HG03060 (cell line): ENCODE measurements around the gene ETNK2.

Experiments
- ATAC-seq: cut with Tn5 transposase; IDR thresholded peaks from one replicate; pipeline ENCODE4 v1.9.1; 2021; ENCODE audit warnings: low read depth, moderate number of reproducible peaks; ENCODE audit not compliant: unreplicated experiment

Gene ETNK2

GRCh38 chr1:204177133-204177532, 25.3 kb upstream of the ETNK2 start:
- ATAC-seq: no peak

DNA sequence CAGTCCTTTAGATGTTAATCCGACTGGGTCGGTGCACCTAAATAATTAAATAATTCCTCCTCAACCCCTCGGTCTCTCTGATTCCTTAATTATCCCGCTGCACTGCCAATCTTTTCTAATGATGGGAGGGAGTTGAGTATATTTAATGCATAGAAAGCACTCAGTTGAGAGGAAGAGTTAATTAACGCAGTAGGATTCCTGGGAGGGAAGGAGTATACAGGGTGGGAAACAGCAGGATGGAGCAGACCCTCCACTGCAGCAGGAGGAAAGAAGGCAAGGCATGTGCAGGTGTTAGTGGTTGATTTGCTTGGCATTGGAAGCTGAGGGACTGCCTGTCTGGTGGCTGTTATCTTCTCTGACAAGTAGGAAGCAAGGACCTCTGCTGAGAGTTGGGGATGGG, 24.2 kb upstream of the ETNK2 start:
- ATAC-seq: no peak

- no peak for ATAC-seq
Observed at GRCh38 chr1:204174958-204175357, 23.1 kb upstream of the ETNK2 start.

DNA sequence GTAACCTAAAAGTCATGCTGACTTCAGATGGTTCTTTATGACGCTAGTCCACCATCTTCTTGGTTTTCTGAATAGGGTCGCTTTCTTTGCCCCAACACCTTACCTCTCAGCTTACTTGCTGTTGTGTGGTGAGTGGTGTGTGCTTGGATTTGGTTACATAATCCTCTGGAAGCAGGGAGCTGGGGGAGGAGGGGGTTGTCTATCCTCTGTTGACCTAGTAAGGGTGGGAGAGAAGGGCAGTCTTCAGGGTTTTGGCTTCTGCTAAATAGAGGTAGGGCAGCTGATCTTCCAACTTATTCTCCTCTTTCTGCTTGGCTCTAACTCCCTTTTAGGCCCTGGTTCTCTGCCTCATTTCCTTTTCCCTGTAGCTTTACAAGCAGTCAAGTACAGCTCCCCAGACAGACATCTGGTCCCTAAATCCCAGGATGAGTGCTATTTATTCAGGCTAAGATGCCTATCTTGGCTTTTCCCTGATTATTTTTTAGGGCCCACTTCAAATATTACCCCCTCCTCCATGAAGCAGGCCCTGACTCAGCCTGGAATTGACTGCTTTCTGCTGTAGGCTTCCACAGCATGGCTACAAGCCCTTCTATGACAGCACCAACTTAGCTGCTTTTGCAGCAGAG, 20.7 kb upstream of the ETNK2 start:
- no peak for ATAC-seq

DNA sequence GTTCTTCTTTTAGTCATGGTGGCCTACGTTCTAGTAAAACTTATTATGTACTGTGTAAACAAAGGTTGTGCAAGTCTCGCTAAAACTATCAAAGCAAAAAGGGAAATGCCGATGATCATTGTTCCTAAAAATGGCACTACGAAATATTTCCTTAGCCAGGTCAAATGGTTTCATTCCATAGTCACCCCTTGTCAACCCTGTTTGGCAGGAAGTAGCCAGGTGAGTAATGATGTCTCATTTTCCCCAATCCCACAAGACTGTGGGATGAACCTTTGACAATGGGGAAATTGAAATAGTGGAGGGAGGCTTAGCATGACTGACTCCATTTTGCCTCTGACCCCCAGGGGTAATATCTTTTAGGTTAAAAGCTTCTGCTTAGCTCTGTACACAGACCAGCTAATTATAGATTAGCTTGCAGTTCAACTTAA, 19.9 kb upstream of the ETNK2 start:
- ATAC-seq: no peak

GRCh38 chr1:204170494-204171155, 18.8 kb upstream of the ETNK2 start:
- no peak for ATAC-seq

GRCh38 chr1:204169858-204170257, 18.0 kb upstream of the ETNK2 start:
- no peak for ATAC-seq

DNA sequence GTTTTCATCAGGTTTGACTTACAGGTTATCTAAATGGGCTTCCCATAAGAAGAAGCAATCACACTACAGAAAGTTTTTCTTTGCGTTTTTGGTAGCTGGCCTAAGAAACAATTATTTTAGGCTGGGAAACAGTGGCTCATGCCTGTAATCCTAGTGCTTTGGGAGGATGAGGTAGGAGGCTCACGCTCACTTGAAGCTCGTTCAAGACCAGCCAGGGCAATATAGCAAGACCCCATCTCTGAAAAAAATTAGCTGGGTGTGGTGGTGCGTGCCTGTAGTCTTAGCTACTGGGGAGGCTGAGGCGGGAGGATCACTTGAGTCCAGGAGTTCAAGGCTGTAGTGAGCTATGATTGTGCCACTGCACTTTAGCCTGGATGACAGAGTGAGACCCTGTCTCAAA, 15.9 kb upstream of the ETNK2 start:
- ATAC-seq: no peak

GRCh38 chr1:204166219-204166618, 14.4 kb upstream of the ETNK2 start, which contains the start of gene REN:
Gene REN, minus strand, starts transcription at chr1:204166337. Its CDS starts 44 bp downstream, at chr1:204166293.
- ATAC-seq: no peak

DNA sequence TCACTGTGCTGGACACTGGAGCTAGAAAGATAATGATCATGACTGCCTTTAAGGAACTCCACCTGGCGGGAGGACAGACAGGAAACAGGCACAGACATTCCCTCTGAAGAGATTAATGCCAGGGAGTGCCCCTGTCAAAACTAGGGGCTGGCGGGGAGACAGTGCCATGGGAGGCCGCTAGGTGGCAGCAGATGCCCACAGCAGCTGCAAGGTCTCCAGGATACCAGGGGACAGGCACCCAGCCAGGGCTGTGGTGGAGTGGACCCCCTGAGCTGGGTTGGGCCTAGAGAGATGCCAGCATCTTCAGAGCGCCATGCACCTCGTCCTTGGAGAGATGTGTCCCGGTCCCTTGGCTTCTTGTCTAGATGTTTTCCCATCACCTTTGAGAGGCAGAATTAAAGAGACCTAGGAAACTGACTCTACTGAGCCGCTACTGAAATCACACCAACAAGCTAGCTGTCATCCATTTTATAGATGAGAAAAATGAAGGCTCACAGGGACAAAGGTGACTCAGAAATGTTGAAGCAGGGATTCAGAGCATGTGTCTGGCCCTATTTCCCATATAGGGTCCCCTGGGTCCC, 10.7 kb upstream of the ETNK2 start:
- ATAC-seq: no peak

GRCh38 chr1:204161609-204162493, 10.0 kb upstream of the ETNK2 start:
- no peak for ATAC-seq

- no peak for ATAC-seq
Observed at GRCh38 chr1:204157962-204158361, 6.1 kb upstream of the ETNK2 start.

GRCh38 chr1:204155881-204156280, 4.0 kb upstream of the ETNK2 start:
- no peak for ATAC-seq

- no peak for ATAC-seq
Observed at GRCh38 chr1:204154568-204155255, 2.9 kb upstream of the ETNK2 start.

- no peak for ATAC-seq
Observed at GRCh38 chr1:204153667-204154066, 1.8 kb upstream of the ETNK2 start.

DNA sequence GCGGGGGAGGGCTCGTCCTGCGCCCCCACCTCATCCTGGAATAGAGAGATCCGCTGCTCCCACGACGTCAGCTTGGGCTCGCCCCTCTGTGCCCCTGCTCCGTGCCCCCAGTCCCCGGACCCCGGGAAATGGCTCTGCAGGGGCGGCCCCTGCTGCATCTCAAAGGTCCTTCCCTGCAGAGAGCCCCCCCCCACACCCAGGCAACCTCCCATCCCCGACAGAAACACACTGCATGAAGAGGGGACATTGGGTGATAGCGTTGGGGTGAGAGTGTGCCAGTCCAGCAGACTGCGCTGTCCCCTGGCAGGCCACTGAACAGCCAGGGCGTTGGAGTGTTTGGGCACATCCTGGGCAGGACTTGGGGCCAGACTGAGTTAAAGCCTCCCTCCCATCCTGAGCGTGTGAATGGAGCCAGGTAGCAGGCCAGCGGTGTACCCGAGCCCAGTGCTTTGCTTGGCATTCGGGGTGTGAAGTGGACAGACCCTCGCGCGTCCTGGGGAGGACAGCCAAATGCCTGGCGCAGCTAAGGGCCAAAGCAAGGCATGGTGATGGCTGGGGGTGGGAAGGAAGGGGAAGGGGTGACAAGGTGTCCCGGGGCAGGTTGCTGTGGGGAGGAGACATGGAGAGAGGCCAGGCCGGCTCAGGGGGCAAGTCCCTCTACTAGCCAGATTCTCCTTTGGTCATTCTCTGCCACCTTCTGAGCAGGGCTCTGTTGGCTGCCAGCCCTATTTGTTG, 633 bp upstream of the ETNK2 start:
- no peak for ATAC-seq

DNA sequence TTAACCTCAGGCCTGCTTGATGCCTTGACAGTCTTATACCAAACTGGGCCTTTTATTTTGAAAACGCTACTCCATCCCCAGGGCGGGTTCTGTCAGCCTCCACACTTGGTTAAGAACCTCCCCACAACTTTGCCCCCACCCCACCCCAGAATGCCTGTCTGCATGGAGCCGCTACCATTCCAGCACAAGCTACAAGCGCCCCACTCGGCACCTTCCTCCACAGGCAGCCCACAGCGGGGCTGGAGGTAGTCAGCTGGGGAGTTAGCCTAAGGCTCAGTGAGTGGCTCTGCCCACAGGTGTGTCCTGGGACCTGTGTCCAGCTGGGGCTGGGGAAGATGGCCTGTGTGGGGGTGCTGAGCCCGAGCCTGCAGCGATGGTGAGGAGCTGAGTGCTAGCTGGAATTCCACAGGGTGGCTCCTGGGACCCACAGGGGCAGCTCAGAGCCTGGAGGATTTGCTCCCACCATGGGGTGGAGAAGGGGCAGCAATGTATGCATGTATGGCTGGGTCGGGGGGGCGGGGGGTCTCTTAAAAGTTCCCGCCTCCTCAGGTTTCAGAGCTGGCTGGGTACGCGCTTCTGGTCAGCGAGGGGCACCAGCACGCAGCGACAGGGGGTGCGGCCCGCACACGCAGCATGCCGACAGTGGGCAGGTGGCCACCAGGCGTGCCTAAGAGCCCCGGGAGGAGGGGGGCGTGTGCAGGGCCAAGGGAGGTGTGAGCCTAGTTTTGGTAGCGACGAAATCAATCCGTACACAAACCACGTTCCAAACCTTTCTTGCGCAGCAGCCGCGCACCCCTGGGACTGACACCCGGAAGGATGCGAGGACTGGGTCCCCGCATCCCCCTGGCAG, 917 bp downstream of the ETNK2 start:
- ATAC-seq: no peak

- ATAC-seq: no peak
Observed at GRCh38 chr1:204149635-204150565, 1.9 kb downstream of the ETNK2 start.
